ENCODE data around the gene CINP.

Gene CINP

GRCh38 chr14:102392506-102392905, 29.8 kb upstream of the CINP start:
- H3K4me3 ChIP-seq (ENCODE audit: low read length): no peak overlapping the region
- DNase-seq (ENCODE audit: low read depth): no peak
- TF ChIP-seq CTCF (IDR thresholded peaks at IDR 0.05; ENCODE audit: insufficient read depth, low read depth, low read length, missing control alignments): no peak

GRCh38 chr14:102390064-102390855, 27.6 kb upstream of the CINP start:
- TF ChIP-seq CTCF (IDR thresholded peaks at IDR 0.05; ENCODE audit: insufficient read depth, low read depth, low read length, missing control alignments): no peak
- no peak for DNase-seq (ENCODE audit: low read depth)
- no peak overlapping the region for H3K4me3 ChIP-seq (ENCODE audit: low read length)

DNA sequence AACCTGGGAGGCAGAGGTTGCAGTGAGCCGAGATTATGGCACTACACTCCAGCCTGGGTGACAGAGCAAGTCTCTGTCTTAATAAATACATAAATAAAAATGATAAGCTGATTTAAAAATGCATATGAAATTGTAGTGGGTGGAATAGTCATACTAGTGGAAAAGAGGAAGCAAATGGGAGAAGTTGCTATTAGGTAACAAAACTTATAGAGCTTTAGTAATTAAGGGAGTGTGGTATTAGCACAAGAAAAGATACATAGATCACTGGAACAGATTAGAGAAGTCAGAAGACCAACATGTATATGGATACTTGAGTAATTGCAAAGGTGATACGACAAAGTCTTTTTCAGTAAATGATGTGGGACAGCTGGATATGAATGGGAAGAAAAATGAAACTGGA, 26.6 kb upstream of the CINP start:
- no peak for DNase-seq (ENCODE audit: low read depth)
- TF ChIP-seq CTCF (IDR thresholded peaks at IDR 0.05; ENCODE audit: insufficient read depth, low read depth, low read length, missing control alignments): no peak
- H3K4me3 ChIP-seq (ENCODE audit: low read length): no peak overlapping the region

DNA sequence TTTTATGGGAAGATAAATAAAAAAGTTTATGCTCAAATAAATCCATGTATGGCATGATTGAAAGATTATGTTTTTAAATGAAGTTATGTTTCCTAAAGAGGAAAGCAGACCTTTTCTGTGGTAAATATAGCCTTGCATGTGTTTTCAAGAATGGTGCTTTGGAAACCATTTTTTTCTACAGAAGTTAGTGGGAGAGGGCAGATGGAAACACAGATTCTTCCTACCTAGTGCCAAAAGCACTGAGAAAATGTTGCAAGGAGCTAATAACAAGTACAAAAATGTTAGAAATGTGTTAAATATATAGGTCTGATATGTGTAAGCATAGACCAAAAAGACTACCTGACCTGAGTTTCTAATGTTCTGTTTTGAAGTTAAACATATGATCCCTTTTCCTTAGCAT, 24.4 kb upstream of the CINP start:
- no peak for TF ChIP-seq CTCF (IDR thresholded peaks at IDR 0.05; ENCODE audit: insufficient read depth, low read depth, low read length, missing control alignments)
- no peak for DNase-seq (ENCODE audit: low read depth)
- no peak overlapping the region for H3K4me3 ChIP-seq (ENCODE audit: low read length)

DNA sequence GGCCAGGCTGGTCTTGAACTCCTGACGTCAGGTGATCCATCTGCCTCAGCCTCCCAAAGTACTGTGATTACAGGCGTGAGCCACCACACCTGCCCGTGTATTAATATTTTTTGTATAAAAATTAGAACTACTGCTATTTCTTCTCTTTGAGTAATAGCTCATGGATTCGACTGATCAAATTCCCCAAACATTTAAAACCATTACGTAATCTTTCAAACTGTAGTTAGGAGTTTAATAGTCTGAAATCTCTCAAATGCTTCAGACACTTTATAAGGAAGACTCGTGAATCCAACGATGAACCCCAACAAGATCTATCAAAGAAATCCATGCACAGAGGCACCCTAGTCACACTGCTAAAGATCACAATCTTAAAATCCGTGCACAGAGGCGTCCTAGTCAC, 16.1 kb upstream of the CINP start:
- H3K4me3 ChIP-seq (ENCODE audit: low read length): no peak overlapping the region
- DNase-seq (ENCODE audit: low read depth): no peak
- TF ChIP-seq CTCF (IDR thresholded peaks at IDR 0.05; ENCODE audit: insufficient read depth, low read depth, low read length, missing control alignments): no peak

- no peak for DNase-seq (ENCODE audit: low read depth)
- no peak for TF ChIP-seq CTCF (IDR thresholded peaks at IDR 0.05; ENCODE audit: insufficient read depth, low read depth, low read length, missing control alignments)
- H3K4me3 ChIP-seq (ENCODE audit: low read length): no peak overlapping the region
Measured at GRCh38 chr14:102377696-102378095, 15.0 kb upstream of the CINP start.

GRCh38 chr14:102375119-102375518, 12.4 kb upstream of the CINP start:
- no peak for TF ChIP-seq CTCF (IDR thresholded peaks at IDR 0.05; ENCODE audit: insufficient read depth, low read depth, low read length, missing control alignments)
- no peak for DNase-seq (ENCODE audit: low read depth)
- no peak overlapping the region for H3K4me3 ChIP-seq (ENCODE audit: low read length)

All from epithelial cell of esophagus (primary cell).